Right lung (tissue), 5 donors: Measurements from ENCODE around the gene PTPRN2. TPM values are rescaled to one million over a fixed set of nuclear protein-coding genes. Genes with fewer than 3 reads are reported as not detected.
"Not testable (repeated sequence)": the region's sequence is repeated elsewhere in the genome, so short reads cannot be mapped to it uniquely, and the experiment has no call there.

Experiments
- DNase-seq, 2 donors: peaks; one replicate each; pipeline ENCODE4 v3.0.0-alpha.2; 2013
- polyA plus RNA-seq, 5 donors: library from polyadenylated mRNA; unstranded; fragments of 120-200 nt; gene quantifications; one replicate each; pipeline versions ENCODE4 v1.2.1 to v1.2.3, GENCODE V29; 2013; ENCODE audit warnings: inconsistent platforms in 1 of 5, low replicate concordance in 1 of 5; ENCODE audit not compliant: insufficient read length in 5 of 5, insufficient read depth in 1 of 5

PTPRN2 gene
- polyA plus RNA-seq, 5 donors: 6.2 to 8.1 (median 7.0) TPM

DNA sequence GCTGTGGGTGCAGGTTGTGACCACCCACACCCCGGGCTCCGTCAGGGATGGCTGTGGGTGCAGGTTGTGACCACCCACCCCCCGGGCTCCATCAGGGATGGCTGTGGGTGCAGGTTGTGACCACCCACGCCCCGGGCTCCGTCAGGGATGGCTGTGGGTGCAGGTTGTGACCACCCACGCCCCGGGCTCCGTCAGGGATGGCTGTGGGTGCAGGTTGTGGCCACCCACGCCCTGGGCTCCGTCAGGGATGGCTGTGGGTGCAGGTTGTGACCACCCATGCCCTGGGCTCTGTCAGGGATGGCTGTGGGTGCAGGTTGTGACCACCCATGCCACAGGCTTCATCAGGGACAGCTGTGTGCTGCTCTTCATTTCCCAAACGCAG lies 53.5 kb downstream of the PTPRN2 start:
- DNase-seq: not testable (repeated sequence)

DNA sequence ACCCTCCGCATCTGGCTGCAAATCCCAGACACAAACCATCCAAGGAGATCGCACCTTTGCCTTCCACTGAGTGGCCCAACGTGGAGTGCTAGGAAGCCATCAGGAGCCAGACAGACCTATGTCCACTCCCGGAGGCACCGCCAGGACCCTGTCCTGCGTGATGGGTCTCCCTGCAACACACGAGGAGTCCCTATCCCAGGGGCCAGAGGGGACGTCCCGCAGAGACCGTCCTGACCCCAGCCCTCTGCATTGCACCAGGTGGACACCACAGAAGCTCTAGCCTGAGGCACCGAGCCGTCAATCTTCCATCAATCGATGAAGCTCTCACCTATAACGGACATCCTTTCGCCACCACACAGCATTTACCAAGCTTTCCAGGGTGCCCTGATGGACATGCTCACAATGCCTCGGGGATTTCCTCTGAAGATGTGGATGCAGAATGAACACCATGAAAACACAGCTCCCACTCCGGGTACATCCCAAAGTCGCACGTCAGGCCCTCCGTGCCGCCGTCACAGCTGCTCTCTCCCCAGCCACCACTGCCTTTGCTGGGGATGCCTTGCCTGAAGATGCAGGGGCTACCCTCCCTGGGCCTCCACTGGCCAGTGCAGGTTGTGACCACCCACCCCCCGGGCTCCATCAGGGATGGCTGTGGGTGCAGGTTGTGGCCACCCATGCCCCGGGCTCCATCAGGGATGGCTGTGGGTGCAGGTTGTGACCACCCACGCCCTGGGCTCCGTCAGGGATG lies 54.1 kb downstream of the PTPRN2 start:
- DNase-seq: no peak

DNA sequence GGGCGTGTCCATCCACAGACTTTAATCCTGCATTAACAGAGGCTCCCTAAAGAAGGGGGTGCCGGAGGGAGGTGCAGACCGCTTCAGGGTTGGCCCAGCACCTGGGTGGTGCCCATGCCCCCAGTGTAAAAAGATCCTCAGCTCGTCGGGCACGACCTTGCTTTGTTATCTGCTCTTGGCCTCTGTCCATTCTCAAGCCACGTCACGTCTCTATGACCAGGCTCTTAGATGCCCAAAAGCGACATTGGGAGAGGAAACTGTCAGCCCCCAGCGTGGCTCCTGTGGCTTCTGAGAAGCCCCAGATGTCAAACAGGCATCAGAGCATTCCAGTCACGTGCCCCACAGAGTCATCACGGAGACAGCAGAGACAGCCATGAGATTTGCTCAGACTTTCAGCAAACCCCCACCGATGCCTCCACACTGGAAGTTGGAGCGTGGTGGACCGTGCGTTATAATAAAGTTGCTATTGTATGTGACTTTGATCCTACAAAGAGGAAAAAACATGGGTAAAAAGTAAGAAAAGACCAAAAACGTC lies 55.5 kb downstream of the PTPRN2 start:
- no peak for DNase-seq

DNA sequence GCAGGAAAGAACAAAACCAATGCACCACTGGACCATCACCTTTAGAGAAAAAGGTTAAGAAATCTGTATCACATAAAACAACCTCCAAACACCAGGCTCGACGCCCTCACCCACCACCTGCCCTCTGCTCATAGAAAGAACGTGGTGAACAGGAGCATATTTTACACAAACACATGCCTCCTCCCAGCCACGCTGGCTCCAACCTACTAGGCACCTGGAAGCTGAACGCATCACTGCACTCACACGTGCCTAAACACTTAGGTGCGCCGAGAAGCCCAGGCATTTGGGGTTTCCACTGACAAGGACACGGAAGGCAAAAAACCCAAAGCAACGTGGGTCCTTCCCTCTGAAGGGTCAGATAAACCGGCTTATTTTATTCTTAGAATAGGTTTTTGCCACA lies 56.0 kb downstream of the PTPRN2 start:
- no peak for DNase-seq

DNA sequence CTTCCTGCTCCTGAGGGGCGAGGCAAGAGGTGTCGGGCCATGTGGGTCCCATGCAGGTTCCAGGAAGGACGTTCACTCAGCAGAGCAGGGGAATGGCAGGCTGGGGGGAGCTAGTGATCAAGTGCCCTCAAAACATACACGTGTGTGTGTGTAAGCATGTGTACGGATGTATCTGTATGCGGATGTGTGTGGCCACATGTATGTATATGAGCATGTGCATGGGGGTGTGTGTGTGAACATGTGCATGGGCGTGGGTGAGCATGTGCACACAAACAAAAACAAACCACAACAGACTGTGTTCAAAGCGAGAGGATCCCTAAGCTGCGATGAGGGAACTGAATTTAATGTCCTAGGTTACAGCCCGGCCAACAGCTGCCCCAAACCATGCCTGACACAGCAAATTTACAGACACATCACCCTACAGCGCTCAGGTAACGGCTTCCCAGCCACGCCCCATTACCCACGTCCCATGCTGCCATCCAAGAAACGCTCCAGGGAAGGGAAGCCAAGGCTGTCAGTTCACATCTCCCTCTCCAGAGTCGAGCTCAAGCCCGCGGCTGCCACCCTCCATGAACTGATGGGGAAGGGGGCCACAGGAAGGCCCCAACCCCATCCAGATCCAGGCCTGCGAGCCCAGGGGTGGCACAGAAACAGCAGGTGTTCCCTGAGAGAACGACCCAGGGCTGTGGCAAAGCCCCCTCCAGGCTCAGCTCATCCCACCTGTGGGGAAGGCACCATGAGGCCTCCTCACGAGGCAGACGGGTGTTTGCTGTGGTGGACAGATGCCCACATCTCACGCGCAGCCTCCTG lies 56.6 kb downstream of the PTPRN2 start:
- no peak for DNase-seq

DNA sequence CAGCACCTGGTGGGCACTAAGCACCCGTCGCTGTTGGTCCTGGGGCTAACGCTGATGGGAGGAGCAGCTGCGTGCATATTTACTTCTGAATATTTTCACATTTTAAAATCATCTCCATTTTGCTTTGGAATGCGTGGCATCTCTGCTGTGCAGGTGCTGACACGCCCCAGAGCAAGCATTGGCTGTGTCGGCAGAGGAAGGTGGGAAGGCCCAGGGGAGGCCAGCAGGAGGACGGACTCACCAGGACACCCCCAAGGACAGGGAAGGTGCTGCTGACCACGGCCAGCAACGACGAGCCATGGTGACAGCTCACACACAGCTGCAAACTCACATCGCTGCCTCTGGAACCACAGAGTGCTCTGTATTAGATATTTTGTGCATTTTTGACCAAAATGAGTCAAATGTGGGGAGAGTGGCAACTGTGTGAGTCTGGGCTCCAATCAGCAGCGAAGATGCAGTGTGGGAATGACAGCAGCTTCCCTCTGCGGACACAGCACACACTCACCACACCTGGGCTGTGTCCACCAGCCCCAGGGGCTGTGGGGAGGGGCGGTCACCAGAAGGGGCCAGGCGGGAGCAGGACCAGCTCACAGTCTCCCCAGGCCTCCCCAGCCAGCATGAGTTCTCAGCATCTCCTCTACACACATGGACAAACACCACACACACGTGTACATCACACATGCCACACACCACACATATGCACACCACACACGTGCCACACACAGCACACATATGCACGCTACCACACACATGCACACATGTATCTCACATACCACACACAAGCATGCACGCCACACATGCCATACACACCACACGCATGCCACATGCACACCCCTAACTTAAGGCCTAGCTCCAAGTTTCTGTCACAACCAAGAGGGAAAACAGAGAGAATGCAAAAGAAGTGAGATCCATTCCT lies 58.2 kb downstream of the PTPRN2 start:
- DNase-seq: no peak

DNA sequence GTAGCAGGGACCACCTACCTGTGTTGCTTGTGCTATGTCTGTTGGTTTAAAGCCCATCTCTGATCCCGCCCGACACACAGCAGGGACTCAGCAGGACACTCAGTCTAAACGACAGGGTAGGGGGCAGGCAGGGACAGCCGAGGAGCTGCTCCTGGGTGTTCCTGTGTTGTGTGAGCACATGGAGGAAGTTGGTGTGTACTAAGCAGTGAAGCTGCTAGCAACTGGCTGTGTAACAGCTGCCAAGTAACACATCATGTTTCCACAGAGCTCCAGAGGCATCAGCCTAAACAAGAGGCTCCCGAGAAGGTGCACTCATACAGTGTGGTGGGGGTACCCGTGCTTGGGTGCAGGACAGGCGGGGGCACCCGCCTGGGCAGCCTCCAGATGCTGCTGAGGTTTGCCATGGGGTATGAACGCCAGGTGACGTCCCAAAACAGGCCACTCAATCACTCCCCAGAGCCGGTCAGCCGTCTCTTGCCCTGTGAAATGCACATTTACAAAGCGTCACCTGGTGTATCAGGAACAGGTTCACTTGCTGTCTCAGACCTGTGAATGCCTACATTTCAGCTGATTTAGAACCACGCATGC lies 59.6 kb downstream of the PTPRN2 start:
- peak in 1 of 2 donors; percentile 36 for DNase-seq

DNA sequence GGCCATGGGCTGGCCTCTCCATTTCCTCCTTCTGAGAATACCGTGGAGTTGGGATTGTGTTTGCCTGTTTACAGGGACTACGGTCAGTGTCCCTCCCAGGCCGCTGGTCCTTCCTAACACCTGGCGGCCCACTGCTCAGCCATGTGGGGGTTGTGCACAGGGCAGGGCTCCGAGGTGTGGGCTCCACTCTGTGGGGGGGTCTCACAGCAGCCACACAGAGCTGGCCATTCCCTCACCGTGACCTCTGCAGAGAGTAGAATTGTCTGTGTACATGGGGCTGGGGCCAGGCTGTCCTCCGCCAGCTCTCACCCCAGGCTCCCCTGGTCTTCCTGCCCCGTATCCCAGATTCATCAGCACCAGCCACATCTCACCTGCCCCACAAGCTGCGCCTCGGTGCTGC lies 60.1 kb downstream of the PTPRN2 start:
- DNase-seq: no peak

DNA sequence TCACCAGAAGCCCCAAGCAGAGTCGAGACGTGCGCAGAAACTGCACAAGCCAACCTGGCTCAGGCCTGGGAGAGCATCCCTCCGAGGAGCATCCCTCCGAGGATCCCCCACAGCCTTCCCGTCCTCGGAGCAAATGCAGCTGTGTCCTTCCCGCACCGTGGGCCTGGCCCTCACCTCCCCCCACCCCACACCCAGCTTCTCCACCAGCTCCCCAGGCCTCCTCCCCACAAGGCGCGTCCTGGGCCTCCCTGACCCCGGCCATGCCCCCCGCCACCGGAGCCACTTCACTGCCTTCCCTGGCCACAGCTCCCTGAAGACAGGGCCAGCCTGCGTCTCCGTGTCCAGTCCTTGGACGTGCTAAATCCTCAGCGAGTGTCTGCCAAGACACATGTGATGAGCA lies 60.6 kb downstream of the PTPRN2 start:
- DNase-seq: no peak

DNA sequence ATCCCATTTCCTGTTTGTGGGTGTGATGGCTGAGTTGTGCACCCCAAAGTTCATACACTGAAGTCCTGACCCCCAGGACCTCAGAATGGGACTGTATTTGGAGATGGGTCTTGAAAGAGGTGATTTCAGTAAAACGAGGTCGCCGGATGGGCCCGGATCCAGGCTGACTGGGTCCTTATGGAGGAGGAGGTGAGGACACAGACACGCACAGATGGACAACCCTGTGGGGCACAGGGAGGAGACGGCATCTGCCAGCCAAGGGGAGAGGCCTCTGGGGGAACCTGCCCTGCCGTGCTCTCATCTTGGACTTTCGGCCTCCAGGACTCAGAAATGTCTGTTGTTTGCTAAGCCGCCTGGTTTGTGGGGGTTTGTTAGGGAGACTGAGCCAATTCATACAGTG lies 61.1 kb downstream of the PTPRN2 start:
- no peak for DNase-seq

DNA sequence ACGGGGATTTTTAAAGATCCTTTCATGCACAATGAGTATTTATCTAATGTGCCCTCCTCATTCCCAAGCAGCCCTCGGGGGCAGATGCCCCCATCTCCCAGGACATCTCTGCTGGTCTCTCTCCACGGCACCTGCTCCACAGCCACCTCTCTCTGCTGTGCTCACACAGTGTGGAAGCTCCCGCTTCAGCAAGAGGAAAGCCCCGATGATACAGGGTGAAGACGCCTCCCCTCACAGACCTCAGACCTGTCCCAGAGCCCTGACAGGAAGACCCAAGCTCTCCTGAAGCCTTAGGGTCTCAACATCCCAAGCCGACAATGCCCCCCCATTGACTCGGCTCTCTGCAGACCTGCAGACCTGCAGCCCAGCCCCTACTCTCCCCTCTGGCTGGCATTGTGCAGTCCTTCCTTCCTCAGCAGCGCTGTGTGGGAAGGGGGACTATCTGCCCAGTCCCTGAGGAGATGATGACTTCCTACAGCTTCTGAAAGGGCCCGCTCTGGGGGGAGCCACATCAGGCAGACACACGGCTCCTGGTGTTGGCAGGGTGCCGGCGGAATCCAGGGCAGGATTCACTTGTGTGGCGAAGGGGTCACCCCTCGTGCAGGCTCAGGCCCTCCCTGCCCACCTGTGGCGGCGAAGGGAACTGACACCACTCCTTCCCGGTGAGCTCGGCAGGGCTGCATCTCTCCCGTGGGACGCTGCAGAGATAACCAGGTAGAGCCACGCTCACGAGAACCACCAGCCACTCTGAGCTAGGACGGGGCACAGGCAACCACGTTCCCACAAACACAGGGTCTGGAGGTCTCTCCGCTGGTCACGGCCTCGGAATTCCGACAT lies 61.8 kb downstream of the PTPRN2 start:
- DNase-seq: no peak

DNA sequence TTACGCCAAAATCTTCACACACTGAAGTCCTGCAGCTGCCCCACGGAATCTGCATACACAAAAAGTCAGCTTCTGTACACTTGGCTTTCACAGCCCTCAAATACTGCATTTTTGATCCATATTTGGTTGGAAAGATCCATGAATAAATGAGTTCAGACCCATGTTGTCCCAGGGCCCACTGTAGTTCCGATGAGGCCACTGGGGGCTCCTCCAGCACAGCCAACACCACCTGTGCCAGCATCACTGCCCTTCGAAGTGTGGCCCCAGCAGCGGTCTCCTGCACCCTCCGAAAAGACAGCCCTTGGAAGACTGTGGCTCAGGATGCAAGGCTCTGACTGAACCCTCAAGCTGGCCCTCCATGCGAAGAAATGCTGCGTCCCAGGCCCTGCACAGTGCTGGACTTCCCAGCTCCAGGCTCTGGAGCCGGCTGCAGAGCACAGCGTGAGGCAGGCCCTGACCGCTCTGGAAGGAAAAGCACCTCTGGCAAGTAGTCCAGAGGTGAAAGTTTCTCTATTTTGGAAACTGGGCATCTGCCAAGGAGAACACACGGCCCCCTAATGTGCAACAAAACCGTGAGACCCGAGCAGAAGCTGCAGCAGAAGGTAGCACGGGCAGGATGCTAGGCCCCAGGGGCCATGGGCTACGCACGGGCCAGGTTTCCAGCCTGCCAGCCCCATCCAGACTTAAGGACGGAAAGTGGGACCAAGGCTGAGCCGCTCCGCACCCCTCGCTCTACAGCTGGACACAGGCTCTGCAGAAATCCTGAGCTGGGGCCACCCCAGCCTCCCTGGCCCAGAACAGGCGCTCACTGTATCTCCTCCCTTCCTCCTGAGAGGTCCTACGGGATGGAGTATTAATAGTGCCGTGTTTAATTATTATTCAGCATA lies 62.6 kb downstream of the PTPRN2 start:
- DNase-seq: no peak

DNA sequence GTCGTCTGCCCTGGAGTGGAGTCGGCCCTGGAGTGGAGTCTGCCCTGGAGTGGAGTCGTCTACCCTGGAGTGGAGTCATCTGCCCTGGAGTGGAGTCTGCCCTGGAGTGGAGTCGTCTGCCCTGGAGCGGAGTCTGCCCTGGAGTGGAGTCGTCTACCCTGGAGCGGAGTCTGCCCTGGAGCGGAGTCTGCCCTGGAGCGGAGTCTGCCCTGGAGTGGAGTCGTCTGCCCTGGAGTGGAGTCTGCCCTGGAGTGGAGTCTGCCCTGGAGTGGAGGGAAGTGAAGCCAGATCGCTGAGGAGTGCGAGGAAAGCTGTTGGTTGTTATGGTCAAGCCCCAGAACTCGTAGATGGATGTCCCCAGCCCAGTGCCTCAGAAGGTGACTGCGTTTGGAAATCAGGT lies 63.3 kb downstream of the PTPRN2 start:
- DNase-seq: peak in 1 of 2 donors; percentile 25

DNA sequence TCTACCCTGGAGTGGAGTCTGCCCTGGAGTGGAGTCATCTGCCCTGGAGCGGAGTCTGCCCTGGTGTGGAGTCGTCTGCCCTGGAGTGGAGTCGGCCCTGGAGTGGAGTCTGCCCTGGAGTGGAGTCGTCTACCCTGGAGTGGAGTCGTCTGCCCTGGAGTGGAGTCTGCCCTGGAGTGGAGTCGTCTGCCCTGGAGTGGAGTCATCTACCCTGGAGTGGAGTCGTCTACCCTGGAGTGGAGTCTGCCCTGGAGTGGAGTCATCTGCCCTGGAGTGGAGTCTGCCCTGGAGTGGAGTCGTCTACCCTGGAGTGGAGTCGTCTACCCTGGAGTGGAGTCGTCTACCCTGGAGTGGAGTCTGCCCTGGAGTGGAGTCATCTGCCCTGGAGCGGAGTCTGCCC lies 63.7 kb downstream of the PTPRN2 start:
- DNase-seq: not testable (repeated sequence)

DNA sequence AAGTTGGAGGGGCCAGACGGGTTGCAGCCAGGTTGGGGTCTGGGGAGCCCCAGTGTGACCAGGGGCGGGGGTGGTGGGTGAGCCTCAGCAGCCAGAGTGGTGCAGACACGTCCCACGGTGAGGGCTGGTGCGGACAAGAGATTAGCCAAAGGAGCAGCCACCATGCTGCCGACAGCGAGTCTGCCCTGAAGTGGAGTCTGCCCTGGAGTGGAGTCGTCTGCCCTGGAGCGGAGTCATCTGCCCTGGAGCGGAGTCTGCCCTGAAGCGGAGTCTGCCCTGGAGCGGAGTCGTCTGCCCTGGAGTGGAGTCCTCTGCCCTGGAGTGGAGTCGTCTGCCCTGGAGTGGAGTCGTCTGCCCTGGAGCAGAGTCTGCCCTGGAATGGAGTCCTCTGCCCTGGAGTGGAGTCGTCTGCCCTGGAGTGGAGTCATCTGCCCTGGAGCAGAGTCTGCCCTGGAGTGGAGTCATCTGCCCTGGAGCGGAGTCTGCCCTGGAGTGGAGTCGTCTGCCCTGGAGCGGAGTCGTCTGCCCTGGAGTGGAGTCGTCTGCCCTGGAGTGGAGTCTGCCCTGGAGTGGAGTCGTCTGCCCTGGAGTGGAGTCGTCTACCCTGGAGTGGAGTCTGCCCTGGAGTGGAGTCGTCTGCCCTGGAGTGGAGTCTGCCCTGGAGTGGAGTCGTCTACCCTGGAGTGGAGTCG lies 64.3 kb downstream of the PTPRN2 start:
- not testable (repeated sequence) for DNase-seq

DNA sequence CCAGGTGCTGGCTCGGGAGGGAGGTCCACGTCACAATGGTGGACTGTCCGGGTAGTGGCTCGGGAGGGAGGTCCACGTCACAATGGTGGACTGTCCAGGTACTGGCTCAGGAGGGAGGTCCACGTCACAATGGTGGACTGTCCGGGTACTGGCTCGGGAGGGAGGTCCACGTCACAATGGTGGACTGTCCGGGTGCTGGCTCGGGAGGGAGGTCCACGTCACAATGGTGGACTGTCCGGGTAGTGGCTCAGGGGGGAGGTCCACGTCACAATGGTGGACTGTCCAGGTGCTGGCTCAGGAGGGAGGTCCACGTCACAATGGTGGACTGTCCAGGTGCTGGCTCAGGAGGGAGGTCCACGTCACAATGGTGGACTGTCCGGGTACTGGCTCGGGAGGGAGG lies 65.8 kb downstream of the PTPRN2 start:
- not testable (repeated sequence) for DNase-seq

DNA sequence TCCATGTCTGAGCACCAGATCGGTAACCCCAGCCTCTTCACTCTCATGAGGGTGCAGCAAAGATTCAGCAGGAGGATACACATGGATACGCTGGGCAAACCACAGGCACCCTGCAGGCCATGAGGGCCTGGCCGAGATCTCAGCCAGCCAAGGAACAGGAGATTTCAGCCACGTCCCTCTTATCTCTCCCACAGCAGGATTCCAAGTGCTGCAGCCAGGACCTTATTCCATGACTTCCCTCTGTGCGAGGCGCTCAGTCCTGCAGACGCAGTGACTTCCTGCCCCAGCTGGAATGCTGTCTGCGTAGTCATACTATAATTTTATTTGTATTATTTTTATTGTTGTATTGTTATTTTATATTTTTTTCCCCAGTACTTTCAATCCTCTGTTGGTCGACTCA lies 66.8 kb downstream of the PTPRN2 start:
- DNase-seq: no peak

DNA sequence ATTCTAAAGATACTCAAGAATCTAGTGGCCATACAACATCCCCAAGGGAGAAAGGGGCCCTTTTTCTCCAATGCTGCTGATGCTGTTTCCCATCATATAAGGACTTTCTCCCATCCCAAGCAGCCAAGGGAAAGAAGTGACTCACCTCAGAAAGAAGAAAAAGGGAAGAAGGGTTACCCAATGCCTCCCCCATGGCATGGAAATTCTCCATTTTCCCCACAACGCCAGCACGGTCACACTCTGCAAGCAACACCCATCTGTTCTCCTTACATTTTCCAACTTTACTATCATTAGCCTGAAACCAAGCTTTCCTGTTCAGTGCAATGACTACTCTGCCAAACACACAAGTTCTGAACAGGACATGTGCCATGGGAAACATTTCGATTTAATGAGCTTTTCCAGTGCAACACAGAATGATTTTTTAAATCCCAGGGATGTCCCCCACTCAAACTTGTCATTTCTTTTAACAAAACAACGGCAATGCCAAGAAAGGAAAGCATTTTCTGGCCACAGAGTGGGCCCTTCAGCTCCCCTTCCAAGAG lies 67.9 kb downstream of the PTPRN2 start:
- no peak for DNase-seq
